HG02798 (cell line): ENCODE data around the gene PDK3.

Source experiments
- ATAC-seq: cut with Tn5 transposase; IDR thresholded peaks from one replicate; pipeline ENCODE4 v1.9.1; 2021; ENCODE audit warnings: mild to moderate bottlenecking; ENCODE audit not compliant: unreplicated experiment, poor library complexity

PDK3 gene

DNA sequence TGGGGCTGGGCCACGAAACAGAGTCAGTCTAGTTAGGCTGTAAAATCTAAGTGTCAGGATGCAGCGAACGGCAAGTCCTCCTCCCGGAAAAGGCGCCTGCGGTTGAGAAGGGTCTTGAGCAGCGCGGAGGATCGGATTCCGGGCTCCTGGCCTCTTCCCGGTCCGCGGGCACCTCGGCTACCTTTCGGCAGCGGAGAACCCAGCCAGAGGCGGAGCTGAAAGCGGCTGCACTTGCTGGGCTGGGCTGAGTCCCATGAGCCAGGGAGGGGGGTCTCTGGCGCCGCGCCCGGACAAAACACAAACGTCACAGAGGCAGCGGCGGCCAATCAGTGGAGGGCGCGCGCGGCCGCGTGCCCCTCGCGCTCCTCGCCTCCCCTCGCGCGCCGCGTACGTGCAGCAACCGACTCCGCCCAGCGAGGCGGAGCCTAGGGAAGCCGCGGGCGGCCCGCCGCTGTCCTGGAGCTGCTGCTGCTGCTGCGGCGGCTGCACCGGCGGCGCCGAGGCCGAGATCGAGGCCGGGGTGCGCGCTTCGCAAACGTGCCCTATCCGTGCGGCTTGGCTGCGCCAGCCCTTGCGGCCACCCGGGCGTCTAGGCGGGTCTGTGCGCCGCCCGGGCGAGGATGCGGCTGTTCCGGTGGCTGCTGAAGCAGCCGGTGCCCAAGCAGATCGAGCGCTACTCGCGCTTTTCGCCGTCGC lies at the start of gene PDK3:
PDK3 (plus strand) TSS at position 451 of the 696 bp plus-strand sequence; CDS start at position 621, 170 bp downstream.
- ATAC-seq = peak; percentile 99

DNA sequence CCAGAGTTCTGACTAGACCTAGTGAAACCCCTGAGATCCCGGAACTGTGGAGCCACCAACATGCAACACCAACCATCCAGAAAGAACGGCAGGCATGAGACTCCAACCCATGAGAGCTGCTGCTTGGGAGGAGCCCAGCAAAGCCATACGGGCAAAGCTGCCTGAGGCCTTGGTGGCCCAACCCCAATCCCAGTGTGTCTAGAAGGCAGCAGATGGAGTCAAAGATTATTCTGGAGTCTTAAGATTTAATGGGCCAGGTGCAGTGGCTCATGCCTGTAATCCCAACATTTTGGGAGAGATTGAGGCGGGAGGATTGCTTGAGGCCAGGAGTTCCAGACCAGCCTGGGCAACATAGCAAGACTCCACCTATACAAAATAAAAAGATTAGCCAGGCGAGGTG lies 49.2 kb upstream of the PDK3 start:
- no peak for ATAC-seq

DNA sequence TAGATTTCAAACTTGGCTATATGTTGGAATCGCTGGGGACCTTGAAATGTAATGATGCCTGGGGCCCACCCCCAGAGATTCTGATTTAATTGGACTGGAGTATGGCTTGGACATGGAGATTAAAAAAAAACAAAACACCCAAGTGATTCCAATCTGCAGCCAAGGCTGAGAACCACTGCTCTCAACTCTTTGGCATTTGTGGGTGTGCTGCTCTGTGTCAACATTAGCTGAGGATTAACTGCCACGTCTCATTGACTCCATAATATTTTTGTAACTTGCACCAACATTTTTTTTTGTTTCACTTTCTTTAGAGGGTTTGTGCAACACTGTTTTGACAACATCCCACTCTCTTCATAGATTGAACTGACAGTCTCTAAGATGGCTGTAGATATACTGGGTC lies 41.1 kb upstream of the PDK3 start:
- ATAC-seq = no peak

DNA sequence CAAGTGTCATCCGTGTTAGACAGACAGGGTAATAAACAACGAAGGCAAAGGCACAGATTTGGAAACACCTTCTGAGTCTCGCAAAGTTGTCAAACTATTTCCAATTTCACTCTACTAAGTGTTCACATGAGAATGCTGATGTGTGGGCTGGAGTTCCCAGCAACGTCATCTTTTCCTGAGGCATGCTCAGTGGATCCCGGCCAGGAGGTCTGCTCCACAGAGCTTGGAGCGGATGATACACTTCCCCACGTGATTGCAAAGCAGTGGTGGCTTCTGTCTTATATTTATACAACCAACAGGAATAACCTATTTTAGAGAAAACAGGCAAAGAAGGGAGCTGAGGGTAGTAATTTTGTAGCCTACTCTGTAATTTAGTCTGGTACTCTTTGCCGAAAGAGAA lies 40.1 kb upstream of the PDK3 start:
- ATAC-seq = no peak

DNA sequence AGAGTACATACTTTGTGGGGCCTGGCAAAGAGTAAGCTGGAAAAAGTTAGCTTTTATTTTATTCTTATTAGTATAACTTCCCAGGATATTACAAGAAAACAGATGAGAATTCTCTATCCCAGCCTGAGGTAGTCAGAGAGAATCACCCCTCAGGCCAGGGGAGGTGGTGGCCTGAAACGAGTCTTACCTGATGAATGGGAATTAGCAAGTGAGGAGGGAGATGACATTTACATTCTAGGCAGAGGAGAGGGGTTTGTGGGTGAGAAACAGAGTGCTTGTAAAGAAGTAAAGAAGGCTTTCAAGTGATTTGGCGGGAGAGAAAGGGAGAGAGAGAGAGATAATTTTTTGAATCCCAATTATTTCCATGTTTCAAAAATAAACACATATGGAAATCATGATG lies 39.3 kb upstream of the PDK3 start:
- no peak for ATAC-seq

DNA sequence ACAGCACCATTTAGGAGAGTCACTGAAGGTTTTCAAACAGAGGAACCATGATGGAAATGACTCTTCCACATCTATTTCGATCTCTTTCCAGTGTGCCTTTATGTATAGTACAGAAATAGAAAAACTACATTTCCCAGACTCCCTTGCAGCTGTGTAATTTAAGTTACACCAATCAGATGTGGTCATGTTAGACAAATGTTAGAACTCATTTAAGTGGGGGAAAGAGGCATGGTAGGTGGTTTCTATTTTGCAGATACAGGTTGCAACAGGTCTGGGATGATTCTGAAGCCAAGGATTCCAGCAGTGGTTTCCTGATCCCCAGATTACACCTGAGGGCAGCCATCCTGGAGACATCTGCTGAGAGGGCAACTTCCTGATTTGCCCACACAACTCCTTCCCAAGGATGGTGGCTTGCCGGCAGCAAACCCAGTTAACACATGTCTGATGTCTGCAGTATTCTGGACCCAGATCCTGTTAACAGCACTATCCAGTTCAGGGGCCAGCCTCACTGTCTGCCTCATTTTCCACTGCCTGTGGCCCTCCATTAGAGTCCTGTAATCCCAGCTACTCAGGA lies 38.7 kb upstream of the PDK3 start:
- no peak for ATAC-seq

DNA sequence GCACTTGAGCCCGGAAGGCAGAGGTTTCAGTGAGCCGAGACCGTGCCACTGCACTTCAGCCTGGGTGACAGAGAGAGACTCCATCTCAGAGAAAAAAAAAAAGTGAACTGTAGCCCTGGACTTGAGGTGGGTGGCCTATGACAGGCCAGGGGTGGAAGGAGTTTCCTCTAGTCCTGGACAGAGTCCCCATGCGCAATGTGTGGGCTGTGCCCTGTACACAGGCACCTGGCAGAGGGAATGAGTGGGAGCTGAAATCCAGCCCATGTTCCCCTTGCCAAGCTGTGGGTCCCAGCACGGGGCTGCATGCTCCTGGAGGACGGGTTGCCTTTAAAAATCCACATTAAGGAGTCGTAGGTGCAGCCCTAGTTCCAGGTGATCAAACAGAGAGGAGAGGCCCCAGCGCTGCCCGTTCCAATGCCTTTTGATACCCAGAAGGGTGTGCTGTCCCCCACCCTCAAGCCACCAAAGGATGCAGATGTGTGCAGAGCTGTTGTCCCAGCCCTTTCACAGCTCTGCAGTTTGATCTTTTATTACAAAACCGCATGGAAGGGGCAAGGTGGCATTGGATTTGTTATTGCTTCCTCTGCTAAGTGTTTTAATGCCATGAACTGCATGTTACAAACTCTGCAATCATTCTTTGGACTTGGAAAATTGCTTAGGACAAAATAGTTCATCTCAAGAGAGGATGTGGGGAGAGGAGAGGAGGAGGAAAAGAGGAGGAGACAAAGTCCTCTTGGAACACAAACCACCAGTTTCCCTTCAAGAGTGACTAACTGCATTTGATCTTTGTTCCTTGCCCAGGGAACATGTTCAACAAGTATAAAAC lies 38.0 kb upstream of the PDK3 start:
- no peak for ATAC-seq

DNA sequence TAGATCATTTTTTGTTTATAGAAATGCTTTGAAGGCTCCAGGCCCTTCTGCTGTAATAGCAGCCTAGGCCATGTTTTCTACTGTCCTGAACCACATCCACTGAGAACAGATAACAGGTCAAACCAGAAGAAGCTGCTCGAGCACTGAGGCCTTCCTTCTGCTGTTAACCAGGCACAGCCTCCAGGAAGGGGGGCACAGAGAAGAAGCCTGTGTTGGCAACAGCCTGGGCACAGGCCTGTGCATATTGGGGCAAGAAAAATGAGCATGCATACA lies 37.4 kb upstream of the PDK3 start:
- ATAC-seq = no peak

DNA sequence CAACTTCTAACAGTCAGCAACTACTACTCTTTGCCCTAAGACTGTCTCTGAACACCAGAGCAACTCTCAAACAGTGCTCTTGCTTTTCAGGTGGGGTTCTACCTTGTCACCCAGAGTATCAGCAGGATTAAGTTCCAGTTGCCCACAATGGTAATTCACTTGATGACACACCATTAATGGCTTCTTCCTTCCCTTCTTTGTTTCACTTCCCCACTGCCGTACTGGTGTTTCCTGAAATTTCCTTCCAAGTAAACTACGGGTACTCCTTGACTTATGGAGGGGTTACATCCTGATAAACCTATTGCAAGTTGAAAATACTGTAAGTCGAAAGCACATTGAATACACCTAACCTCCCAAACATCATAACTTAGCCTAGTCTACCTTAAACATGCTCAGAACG lies 36.6 kb upstream of the PDK3 start:
- no peak for ATAC-seq

DNA sequence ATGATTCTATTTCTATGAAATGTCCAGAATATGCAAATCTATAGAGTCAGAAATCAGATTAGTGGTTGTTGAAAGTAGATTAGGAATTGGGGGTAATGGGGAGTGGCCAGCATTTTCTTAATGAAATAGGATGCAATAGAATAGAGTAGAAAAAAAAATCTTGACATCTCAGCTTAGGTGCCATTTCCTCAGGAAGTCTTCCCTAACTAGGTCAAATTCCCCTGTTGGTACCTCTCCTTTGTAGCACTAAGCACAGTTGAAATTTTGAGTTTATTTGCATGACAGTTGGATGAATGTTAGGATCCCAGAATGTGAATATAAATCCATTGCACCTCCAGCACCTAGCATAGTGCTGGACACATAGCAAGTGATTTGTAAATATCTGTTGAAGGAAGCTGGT lies 30.0 kb upstream of the PDK3 start:
- no peak for ATAC-seq

DNA sequence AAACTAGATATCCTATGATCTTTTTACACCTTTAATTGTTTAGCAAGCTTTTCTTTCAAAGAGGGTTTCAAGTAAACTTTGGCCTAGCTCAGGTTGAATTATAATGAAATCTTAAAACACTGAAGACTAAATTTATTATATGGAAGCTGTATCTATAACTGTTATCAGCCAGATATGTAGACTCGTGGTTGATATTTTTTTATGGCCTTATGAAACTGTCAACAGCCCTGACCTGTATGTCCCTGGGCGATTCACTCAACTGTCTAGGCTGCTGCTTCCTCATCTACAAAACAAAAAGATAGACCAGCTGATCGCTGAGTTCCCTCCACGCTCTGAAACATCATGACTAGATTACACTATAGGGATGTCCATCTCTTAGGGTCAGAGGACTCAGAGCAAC lies 21.2 kb upstream of the PDK3 start:
- ATAC-seq = no peak

DNA sequence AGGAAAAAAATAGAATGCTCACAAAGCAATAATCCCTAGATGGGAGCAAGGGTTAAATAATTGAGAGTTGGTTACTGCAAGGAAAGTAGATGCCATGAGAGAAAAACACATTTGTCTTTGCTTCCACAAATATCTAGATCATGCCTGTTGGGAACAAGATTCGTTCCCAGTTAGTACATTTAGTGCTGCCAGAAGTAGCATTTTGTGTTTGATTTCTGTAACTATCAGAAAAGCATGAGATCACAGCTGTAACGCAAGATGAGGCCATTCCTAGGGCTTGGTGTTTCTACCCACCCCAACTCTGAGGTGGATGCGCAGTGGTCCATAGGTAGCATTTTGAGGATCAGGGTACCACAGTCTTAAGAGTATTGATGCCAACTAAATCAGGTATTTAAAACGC lies 20.4 kb upstream of the PDK3 start:
- ATAC-seq = no peak

DNA sequence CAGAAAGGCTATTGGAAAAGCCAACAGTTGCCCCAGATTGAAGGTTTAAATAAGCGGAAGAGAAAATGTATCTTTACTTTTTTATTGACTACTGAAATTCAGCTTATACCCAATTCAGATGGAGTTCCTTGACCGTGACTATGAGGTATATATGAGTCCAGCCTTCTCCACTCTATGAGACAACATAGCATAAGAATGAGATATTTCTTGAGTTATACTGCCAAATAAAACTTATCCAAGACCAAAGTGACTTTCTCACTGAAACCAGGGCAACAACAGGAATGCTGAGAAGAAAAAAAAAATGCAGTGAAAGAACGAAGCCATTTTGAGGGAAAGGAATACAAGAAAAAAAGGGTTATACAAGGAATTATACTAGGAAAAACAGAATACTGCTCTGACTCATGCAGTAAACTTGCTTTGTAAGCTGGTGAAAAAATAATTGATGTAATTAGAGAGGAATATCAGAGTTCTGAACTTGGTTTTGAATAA lies 16.3 kb upstream of the PDK3 start:
- ATAC-seq = no peak

DNA sequence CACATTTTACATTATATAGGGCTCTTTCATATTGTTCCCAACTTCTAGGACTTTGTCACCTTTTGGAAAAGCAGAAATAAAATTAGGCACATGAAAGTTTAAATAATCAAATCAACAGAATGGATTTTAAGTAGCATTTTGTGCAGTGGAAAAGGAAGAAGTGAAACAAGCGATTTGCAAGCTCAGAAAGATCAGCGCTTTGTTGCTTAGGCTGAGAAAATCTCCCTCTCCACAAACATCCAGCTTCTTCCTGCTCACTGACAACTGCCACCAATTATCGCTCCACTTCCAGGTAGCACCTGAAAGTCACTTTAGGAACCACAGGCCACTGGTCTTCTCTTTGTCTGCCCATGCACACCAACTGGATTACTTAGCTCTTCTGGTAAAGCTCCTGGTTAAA lies 2.0 kb upstream of the PDK3 start:
- no peak for ATAC-seq

DNA sequence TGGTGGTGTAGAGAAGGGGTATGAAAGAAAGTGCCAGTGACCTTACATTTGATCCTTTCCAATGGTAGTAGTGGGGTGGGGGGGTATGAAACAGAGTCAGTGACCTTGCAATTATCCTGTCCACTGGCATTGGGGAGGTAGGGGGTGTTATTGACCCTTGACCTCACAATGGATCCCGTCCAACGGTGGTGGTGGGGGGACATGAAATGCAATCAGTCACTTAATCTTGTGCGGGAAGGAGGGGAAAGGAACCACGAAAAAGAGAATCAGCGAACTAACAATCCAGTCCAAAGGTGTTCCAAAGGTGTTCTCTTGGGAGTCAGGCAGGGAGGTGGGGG lies 619 bp upstream of the PDK3 start:
- ATAC-seq = no peak

DNA sequence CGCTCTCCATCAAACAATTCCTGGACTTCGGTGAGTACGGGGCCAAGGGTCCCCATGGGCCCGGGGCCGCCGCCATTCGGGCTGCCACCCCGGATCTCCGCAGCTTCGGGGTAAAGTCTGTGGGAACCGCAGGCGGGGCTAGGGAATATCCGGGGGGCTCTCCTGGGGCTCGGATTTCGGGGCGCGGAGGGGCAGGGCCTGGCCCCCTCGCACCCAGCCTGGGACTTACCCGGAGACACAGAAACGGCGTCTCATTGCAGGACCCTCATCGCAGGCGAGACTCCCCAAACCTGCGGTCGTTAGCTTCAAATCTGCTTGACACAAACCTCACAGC lies 413 bp downstream of the PDK3 start:
- peak; percentile 22 for ATAC-seq

DNA sequence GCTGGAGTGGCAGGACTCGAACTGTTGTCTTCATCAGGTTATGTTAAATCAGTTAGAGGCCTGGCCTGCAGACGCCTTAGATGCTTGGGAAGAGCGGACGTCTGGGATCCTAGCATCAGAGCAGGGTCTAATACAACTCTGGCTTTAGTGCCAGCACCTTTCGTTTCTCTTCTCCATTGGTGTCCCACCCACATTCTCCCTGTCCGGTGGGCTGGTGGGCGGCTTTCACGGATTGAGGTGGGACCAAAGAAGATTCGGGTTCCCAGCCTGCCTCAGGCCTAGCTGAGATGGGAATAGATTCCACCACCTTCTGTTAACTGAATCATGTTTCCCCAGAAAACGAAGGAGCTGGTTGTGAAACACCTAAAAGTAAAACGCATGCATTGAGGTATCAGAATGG lies 939 bp downstream of the PDK3 start:
- ATAC-seq = no peak

DNA sequence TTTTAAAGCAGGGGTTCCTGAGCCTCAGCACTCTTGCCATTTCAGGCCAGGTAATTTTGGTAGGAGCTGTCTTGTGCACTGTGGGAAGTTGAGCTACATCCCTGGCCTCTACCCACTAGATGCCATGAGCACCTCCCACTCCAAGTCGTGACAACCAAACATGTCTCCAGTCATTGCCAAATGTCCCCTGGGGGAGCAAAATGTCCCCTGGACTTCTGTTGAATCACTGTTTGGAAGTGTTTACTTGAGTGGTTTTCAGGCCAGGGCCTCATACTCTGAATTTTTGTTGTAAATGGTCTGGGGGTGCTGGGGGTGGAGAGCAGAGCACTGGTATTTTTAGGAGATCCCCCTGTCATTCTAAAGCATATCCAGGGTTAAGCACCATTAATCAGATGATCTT lies 3.2 kb downstream of the PDK3 start:
- no peak for ATAC-seq

DNA sequence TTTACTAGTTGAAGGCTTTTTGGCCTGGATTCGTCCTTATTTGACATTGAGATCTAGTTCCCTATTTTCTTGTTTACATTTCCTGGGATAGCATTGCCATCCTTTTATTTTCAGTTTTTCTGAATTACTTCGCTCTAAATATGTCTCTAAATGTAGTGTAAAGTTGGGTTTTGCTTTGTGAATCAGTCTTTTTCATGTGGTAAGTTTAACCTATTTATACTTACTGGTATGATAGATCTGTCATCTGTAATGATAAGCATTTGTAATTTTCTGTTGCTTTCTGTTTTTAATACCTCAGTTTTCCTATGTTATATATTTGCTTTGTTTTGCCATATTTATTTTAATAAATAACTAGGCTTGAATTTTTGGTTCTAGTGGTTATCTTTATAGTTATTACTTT lies 6.7 kb downstream of the PDK3 start:
- ATAC-seq = no peak

DNA sequence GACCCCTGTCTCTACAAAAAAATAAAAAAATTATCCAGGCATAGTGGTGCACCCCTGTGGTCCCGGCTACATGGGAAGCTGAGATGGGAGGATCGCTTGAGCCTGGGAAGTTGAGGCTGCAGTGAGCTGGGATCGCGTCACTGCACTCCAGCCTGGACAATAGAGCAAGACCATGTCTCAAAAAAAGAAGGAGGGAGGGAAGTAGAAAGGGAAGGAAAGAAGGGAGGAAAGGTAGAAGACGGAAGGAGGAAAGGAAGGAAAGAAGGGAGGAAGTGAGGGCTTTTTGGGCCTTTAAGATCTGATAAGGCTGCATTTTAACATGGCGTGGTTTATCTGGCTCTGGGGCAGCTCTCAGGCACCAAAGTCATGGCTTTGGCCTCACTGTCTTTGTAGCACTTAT lies 10.4 kb downstream of the PDK3 start:
- no peak for ATAC-seq

DNA sequence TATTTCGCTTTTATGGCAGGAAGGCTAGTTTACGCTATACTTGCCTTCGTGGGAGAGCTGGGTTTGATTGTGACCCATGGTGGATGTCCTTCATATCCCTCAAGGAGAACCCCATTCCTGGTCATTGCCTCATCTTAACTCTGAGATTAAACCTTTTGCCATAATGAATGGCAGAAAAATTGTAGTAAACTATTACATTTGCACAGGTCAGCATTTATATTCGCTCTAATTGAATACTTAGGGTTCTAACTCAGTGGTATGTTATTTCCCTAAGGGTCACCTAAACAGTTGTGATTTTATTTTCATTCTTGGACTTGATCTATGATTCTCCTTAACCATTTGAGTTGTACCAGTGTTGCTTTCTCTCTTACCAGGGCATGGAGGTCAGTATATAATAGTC lies 13.4 kb downstream of the PDK3 start:
- no peak for ATAC-seq

DNA sequence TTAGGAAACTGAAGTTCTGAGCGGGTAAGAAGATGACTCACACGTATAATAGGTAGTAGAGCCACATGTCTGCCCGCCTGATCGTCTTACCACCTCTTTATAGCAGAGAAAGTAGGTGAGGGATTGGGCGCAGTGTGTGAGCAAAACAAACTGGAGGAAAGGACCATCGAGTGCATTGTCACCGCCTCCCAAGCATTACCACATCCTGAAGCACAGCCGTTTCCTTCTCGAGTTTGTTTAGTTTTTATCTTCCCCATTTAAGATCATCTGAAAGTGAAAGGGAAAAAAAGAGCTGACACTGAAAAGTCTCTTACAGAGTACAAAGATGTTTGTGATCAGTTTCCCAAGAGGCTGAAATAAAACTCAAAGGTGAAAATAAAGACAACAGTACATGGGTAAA lies 14.8 kb downstream of the PDK3 start:
- ATAC-seq = peak; percentile 95
